Fibroblast of gingiva (primary cell): Measurements from ENCODE around the gene CHRNE.
"Not testable (repeated sequence)": the region's sequence is repeated elsewhere in the genome, so short reads cannot be mapped to it uniquely, and the experiment has no call there.

ENCODE experiments used
- DNase-seq: peaks from one replicate; pipeline ENCODE4 v3.0.0-alpha.2; 2011; ENCODE audit warnings: low read depth

CHRNE gene

GRCh38 chr17:4906642-4907041, 3.7 kb upstream of the CHRNE start:
- not testable (repeated sequence) for DNase-seq

GRCh38 chr17:4902540-4902939, 358 bp downstream of the CHRNE start:
- no peak for DNase-seq

- no peak for DNase-seq
These were observed 1.1 kb downstream of the CHRNE start for GRCh38 chr17:4901648-4902344.

- no peak for DNase-seq
These were observed 1.7 kb downstream of the CHRNE start for GRCh38 chr17:4901108-4901647.

GRCh38 chr17:4900231-4901107, 2.4 kb downstream of the CHRNE start:
- no peak for DNase-seq

GRCh38 chr17:4899341-4900230, 3.3 kb downstream of the CHRNE start, which contains the start of gene C17orf107:
Gene C17orf107, plus strand, starts transcription at chr17:4899536. Its CDS starts 227 bp downstream, at chr17:4899763.
- peak; percentile 67 for DNase-seq

GRCh38 chr17:4898927-4899326, 4.0 kb downstream of the CHRNE start:
- no peak for DNase-seq

GRCh38 chr17:4898351-4898750, 4.5 kb downstream of the CHRNE start:
- no peak for DNase-seq

GRCh38 chr17:4897785-4898184, 5.1 kb downstream of the CHRNE start:
- no peak for DNase-seq

- no peak for DNase-seq
These were observed 5.7 kb downstream of the CHRNE start for GRCh38 chr17:4897198-4897687.

- no peak for DNase-seq
These were observed 6.3 kb downstream of the CHRNE start for GRCh38 chr17:4896332-4897197.

- DNase-seq: no peak
These were observed 7.1 kb downstream of the CHRNE start for GRCh38 chr17:4895657-4896331.

- no peak for DNase-seq
These were observed 7.8 kb downstream of the CHRNE start for GRCh38 chr17:4895121-4895520.

GRCh38 chr17:4893721-4894560, 9.0 kb downstream of the CHRNE start:
- DNase-seq: no peak

GRCh38 chr17:4893272-4893671, 9.6 kb downstream of the CHRNE start:
- DNase-seq: no peak

- no peak for DNase-seq
These were observed 10.2 kb downstream of the CHRNE start for GRCh38 chr17:4892499-4893221.

GRCh38 chr17:4891411-4892410, 11.2 kb downstream of the CHRNE start:
- DNase-seq: no peak
